Measurements from ENCODE around the gene PRKN. TPM values are rescaled to one million over a fixed set of nuclear protein-coding genes. Genes with fewer than 3 reads are reported as not detected.
A peak's percentile ranks its signal among the peaks of the same experiment; 100 is the strongest.

The PRKN gene
- total RNA-seq, 1 experiment from 2014 or later, result not detected

DNA sequence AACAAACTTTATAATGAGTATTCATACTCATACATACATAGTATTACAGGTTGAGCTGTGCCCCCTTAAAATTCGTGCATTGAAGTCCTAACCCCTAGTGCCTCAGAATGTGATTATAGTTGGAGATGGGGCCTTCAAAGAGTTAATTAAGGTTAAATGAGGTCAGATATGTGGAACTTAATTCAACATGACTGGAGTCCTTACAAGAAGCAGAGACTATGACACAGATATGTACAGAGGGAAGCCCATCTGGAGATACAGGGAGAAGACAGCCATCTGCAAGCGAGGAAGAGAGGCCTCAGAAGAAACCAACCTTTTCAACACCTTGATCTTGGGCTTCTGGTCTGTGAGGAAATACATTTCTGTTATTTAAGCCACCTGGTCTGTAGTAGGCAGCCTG, 917.6 kb downstream of the PRKN start:
- no peak for DNase-seq (ENCODE audit: low read depth)

DNA sequence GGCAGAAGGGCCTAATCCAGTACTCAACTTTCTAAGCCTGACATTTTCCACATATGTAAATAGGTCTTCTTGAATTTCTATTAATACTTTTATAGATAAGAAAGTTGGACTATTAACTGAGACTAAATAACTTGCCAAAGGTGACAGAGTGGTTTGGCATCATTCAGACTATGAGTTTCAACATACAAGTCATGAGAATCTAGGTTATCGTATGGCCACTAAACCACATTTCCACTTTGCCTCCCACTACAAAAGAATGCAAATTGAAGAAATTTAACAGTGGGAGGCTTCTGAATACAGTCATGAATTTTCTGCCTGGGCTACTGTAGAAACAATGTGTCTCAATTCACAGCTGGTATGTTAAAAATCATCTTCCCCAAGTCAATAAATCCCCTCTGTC, 922.7 kb downstream of the PRKN start:
- DNase-seq (ENCODE audit: low read depth), result no peak

DNA sequence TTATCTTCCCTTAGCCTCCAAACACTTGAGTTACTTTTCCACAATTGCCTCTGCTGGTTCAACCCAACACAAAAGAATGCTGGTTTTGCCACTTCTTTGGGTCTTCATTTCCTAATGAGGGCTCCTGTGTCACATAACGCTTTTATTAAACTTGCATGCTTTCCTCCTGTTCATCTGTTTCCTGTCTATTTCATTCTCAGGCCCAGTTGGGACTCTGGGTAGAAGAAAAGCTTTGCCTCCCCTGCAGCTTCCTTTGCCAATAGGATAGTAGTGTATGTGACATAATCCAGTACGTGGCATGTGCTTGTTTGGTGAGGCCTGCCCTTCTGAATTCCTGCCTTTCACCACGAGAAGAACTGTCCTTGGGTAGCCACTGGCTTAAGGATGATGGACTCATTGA, 924.4 kb downstream of the PRKN start:
- no peak for DNase-seq (ENCODE audit: low read depth)

DNA sequence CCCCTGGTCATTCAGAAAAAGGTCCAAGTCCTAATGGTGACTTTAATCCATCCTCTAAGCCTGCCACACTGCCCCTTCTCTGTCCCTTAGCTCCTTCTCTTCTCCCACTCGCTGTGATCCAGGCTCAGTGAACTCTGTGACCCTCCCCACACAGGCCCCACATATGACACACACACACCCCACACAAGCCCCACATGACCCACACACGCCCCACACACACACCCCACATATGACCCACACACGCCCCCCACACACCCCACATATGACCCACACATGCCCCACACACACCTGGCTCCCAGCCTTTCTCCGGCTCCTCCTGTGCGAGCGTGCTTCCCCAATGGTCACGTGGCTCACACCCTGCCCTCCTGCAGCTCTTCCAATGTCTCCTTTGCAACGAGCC, 925.3 kb downstream of the PRKN start:
- DNase-seq (ENCODE audit: low read depth), result no peak

DNA sequence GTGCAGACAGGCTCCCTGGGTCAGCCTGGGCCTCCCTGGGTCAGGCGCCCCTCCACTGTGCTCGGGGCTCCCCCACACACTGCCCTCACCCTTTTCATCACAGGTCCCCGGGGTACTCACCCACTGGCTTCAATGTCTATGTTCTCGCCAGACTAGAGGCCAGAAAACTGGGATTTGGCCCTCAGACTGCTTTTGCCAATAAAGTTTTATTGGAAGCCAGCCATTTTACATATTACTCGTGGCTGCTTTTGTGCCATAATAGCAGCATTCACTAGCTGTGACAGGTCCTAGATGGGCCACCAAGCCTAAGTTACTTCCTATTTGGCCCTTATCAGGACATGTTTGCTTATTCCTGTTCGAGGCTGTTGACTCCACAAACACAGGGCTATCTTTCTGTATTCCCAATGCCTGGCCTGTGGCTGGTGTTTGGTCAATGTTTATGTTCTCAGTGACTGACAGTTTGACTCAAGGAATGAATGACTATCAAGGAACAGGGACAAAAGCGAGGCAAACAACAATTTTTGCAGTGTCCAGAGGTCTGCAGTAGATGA, 928.6 kb downstream of the PRKN start:
- no peak for DNase-seq (ENCODE audit: low read depth)

DNA sequence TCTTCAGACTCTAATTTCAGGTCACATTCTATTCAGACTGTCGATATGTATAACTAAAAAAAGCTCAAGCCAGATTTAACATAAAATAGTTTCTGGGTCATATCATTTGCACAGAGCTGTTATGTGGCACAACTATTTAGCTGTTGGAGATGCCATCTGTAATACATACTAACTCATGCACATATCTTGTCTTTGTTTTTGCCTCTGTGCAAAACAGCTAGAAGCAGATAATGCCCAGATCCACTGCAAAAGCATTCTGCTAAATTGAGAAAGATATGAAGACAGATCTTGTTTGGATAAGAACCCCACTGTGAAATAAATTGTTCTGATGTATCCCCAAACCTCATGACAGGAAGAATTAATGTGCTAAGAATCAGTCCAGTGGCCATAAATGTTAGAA, 930.9 kb downstream of the PRKN start:
- no peak for DNase-seq (ENCODE audit: low read depth)

DNA sequence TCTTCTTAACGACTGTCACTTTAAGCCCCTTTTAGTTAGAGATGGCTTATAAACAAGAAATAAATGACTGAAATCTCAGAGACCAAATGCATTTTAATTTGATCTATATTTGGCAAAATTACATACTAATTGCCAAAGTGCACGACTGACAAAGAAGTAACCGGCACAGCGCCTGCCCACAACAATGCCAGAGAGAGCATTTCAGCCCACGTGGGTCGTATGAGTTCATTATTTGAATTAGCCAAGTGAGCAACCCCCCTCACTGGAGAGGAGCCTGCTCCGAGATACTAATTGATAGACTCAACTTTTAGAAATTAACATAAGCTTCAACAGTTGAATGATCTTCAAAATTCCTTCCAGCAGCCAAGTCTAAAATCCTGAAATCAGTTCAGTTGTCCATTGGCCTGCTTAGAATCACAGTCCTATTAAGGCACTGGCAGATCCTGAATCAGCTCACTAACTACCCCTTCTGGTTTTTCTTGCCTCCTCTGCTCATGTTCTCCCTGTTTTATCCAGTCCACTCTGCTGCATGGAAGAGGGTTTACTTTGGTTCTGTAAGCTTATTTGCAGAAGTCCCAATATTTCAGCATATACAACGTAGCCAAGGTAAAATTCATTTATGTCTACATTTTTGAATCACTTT, 934.6 kb downstream of the PRKN start:
- DNase-seq (ENCODE audit: low read depth), result no peak

DNA sequence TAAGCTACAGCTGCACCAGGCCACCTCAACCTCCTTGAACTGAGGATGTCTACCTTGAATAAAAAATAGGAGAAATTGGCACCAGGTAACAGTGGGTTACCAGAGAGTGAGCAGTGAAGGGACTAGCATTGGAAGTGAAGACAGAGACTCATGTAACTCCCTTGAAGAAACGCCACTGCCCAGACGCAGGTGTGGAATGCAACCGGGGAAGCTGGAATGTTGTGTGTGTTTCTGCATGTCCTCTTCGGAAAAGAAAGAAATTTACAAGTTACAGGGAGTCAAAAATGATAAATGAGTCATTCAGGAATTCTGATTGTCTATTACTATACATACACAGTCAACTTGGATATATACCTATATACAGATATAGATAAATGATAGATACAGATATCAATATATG, 939.0 kb downstream of the PRKN start:
- no peak for DNase-seq (ENCODE audit: low read depth)

DNA sequence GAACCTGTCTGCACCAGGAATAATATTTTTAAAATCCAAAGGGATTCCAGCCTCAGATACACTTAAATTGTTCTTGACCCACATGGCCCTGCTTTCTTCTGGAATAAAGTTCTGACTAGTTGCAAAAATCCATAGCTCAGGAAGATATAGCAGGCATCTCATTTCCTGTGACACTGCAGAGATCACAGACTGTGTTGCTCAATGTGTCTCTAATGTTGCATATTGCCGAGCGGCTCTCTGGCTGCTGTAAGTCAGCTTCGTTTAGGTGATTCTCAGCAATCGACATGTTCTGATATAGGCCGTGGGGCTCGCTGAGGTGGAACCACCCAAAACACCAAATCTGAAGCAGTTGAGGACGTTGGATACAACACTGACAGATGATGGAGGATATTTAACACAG, 955.4 kb downstream of the PRKN start:
- no peak for DNase-seq (ENCODE audit: low read depth)

DNA sequence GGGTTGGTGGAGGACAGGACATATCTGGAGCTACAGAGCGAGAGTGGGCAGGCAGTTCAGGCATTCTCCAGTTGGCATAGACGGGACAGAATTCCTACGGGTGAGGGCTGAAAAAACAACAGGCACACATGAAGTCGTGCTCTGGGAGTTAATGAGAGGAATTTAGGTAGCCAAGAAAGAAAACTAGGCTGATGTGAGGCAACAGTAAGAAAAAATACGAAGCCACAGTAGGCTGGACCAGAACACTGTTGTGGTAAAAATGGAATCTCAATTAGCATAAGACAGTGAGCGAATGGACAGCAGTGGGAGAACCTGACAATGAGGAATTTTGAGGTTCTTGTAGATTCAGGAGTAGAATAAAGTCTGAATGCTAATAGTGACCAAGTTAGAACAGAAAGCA, 965.6 kb downstream of the PRKN start:
- DNase-seq (ENCODE audit: low read depth), result no peak

DNA sequence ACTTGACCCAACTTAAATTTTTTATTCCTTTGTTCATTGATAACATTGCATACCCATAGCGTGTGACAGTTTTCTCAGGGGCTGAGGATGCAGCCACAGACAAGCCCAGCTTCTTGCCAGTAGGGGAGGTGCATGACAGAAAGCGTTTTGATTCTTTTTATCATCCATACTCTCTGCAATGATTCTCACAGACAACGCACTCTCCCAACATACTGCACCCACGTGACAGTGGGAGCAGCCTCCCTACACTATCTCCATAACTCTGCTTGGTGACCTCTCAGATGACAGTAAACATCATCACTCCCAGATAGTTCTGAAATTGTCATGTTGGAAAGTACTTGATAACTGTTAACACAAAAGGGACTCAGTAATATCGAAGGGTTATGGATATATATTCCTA, 972.5 kb downstream of the PRKN start:
- DNase-seq (ENCODE audit: low read depth), result no peak

DNA sequence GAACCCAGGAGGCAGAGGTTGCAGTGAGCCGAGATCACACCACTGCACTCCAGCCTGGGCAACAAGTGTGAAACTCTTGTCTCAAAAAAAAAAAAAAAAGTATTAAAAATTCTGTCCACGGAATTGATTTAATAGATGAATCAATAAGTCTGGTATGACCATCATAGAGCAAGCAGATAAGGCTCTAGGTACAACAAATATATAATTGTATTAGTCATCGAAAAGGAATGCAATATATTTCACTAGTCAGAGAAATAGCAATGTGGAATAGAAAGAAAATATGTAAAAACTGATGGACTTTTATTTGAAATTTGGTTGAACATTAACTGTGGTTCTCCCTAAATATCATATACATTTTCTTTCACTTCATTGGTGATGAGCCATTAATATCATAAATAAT, 976.9 kb downstream of the PRKN start:
- no peak for DNase-seq (ENCODE audit: low read depth)

DNA sequence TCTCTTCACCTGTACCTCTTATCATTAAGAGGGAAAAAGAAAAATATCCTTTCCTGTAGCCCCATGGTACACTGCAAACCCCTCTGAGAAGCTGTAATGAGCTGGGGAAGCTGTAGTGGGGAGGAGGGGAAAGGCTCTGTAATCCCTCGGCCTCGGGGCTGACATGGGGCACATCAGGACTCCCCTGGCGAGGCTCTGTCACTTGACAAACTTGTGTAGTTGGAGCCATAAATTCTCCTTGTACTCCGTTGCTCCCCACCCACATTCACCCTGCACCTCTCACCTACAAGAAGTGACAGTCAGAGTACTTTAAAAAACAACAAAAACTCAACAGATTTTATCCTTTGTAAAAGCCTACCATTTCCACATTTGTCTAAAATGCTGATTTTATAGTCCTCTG, 978.0 kb downstream of the PRKN start:
- no peak for DNase-seq (ENCODE audit: low read depth)

DNA sequence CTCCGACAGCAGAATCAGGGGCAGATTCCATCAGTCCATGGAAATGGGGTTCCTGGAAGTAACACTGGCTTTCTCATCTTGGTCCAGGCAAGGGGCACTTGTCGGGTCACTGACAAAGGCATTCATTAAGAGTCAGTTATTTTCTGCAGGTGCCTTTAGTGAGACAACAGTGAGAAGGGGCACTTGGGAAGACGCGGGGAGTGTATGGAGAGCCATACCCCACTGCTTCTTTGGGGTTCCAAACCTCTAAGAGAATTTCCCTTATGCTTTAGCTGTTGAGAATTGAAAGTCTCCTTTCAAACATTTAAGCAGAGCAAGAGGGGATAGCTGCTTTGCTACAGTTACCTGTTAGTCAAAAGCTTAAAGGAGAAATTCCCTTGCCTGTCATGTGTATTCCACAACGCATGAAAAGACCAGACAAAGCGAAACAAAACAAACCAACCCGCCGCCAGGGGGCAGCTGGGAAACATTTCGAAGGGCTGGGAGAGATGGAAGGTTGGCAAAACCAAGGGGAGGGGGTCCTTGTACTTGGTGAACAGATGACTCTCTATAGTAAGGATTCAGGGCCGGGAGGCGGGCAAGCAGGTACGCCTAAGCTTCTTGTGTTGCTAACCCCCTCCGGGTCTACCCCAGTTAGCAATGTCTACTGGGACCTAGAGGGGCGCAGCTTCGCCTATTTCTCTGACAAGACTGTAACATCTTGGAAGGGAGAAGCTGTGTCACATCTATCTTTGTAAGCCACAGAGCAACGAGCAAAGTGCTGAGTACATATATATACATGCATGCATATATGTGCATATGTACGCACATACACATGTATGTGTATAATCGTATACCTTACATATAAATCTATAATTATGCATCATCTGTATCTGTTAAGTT, 978.8 kb downstream of the PRKN start:
- DNase-seq (ENCODE audit: low read depth), result peak; percentile 54

DNA sequence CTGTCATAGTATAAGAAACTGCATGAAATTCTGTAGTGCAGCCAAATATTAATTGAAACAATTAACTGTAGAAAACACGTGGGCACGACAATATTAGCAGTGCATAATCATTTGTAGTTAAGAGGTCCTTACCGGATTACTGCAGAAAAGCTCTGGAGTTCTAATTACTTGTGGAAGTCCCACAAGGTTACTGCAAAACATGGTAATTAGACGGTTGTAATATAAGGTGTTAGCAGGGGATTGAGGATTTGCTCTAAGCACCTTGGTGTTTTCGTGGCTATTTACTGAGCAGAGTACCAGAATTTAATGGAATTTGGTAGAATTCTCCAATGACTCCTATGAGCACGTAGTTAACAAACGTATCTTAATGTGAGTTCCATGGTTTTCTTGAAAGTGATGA, 980.1 kb downstream of the PRKN start:
- DNase-seq (ENCODE audit: low read depth), result no peak

DNA sequence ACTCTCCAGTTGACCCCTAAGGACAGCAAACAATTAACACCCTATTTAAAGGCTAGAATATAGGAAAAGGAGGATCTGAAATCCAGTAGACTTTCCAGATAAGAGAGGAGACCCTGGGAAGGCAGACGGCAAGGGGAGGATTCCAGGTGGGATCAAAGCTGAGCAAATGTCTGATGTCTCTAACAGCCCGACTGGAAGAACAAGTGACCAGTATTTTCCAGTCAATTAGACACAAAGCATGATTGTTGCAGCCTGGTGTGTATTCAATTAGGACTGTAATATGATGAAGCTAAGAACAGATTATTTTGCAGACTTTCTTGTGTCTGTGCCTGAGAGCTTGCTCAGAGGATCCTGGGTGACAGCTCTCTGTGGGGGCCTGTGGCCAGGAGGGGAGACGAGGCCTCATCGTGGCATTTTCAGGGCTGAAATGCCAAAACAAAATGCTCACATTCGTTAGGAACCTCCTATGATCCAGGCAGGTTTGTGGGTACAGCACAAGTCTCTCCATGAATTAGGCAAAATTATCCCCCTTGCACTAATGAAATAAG, 981.9 kb downstream of the PRKN start:
- DNase-seq (ENCODE audit: low read depth), result no peak

DNA sequence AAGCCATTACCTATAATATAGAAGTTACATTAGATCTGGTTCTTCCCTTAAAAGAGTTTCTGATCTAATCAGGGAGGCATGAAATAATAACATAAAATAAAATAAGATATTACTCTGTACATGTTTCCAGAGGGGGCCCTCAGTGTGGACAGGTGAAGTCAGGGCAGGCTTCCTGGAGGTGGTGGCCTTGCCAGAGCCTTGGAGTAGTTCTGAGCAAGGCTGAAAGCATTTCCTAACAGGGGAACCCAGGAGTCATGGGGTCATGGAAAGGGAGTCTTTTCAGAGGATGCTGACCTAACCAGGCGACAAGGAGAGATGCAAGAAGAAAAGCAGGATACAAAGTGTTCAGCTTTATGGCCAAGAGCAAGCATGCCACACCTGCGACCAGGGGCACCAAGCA, 982.4 kb downstream of the PRKN start:
- DNase-seq (ENCODE audit: low read depth), result no peak

DNA sequence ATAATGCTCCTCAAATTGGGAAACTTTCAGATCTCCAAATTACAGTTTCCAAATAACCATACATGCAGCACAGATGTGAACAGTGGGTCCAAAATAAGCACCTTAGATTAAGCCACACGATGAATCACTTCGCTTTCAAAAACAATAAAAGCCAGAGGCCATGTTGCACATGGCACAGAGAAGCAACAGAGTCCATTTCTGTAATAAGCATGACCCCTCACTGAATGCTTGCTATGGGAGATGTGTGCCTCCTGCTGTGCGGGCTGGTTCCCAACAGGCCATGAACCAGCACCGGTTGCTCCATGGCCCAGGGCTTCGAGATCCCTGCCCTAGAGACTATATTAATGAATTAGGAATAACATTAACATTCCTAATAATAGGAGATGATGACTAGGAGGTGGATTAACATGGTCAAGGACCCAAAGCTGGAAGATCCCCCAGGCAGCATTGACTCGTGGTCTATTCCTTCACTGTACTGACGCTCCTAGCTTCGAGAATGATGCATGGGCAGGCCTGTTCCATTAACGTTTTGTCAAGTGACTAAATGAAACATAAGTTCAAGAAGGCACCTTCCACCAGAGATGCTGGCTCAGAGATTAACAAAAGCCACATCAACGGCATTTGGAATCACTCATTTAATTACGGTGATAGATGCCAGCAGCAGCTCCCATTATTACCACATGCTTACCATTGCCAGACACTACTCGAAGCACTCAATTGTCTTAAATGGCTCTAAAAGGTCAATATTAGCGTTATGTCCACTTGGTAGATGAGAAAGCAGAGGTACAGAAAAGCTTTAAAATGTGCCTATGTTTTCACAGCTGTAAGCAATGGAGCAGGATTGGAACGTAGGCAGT, 983.1 kb downstream of the PRKN start:
- DNase-seq (ENCODE audit: low read depth), result peak; percentile 66

DNA sequence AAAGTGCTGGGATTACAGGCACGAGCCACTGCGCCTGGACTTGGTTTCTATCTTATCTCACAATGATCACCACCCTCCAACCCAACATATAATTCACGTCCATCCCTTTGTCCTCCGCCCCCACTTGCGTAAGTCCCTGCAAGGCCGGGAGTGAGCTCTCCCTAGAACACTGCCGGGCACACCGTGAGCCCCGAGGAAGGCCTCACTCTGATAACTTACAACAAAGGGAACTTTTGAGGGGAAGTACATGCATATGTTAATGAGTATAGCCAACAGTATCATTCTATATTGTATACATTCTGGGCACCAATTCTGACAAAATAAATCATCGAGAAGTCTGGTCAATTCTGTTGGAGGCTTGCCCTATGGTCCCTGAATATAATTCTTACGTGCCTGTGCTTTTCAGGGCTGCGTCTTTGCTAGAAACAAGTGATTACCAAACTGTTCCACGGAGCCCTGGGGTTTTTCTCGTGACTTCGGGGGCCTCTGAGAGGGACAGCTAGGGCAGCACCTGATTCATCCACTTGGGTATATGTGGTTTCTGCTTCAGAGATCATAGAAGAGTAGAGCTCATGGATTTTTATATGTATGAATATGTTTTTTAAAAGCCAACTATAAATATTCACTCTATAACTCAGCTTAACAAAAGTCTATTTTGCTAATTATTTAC, 983.9 kb downstream of the PRKN start:
- DNase-seq (ENCODE audit: low read depth), result no peak

DNA sequence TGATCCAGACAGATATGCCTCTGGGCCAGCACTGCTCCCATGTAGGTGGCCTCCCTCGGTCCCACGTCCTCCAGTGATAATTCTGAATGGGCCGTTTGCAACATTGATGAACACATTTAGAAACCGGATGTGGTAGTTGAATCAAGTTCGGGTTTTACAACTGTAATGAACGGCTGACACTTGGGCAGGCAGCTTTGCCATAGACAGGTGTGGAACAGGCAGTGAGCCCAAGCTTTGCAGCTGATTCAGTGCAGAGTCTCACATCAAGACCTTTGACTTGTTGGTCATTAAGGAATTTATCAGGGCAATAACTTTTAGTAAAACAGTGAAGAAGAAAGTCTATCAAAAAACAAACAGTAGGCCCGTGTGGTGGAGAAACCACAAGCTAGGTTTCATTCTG, 987.1 kb downstream of the PRKN start:
- DNase-seq (ENCODE audit: low read depth), result no peak

DNA sequence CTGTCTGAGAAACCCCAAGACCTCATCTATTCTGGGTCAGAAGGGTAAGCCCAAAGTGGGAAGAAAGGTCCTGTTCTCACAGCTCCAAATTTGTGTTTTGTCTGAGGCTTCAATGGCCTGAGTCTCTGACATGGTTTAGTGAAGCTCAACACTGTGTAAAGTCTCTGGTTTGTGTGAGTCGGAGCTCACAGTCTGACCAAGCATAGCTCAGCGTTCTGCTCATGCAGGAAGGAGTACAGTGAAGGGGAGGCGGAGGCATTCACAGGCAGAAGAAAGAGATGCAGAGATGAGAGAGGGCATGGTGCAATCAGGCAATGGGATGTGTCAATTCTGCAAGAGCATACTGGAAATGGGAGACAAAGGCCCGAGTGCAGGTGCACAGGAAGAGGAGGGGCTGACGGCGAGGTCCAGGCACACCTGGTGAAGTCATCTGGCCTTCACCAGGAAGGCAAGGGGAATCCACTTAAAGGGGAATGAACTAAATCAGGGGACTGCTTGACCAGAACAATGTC, 990.7 kb downstream of the PRKN start:
- DNase-seq (ENCODE audit: low read depth), result no peak

Data from Daoy (cell line).